K562 (cell line): Measurements from ENCODE around the gene CCR5AS.

Source experiments
- DPF2 ChIP-seq: fragments of 450-650 bp; IDR thresholded peaks from 2 replicates; pipeline ENCODE4 v1.6.1; 2016
- ZBTB11 ChIP-seq, 3 experiments: fragments of 200-800 bp in 1 of 3; fragments of 250-450 bp in 1 of 3; fragments of 450-650 bp in 1 of 3; sonication (Bioruptor Pico) in 1 of 3; sonication (Bioruptor generic) in 1 of 3; formaldehyde crosslinking in 1 of 3; IDR thresholded peaks; 2 replicates each; pipeline versions ENCODE4 v1.6.1 to v1.8.0; 2016 to 2022; ENCODE audit warnings: mild to moderate bottlenecking in 2 of 3, missing genetic modification characterization in 2 of 3, missing compliant biosample characterization in 1 of 3, moderate library complexity in 1 of 3
- ZNF134 ChIP-seq: fragments of 250-450 bp; sonication (Bioruptor Pico); conservative IDR thresholded peaks from 2 replicates; pipeline ENCODE4 v1.4.0; 2020
- ZNF444 ChIP-seq: fragments of 250-450 bp; sonication (Bioruptor Pico); IDR thresholded peaks from 2 replicates; pipeline ENCODE4 v1.4.0; 2020; ENCODE audit warnings: mild to moderate bottlenecking, moderate library complexity
- ZNF57 ChIP-seq: fragments of 450-650 bp; formaldehyde crosslinking; IDR thresholded peaks from 2 replicates; pipeline ENCODE4 v1.4.0; 2020; ENCODE audit warnings: mild to moderate bottlenecking, moderate library complexity
- TF ChIP-seq, protein P1 (sequence below): fragments of 200-800 bp; sonication (Bioruptor generic); IDR thresholded peaks from 2 replicates; pipeline ENCODE4 v1.6.1; 2017; ENCODE audit warnings: missing genetic modification characterization, missing compliant biosample characterization

The CCR5AS gene

DNA sequence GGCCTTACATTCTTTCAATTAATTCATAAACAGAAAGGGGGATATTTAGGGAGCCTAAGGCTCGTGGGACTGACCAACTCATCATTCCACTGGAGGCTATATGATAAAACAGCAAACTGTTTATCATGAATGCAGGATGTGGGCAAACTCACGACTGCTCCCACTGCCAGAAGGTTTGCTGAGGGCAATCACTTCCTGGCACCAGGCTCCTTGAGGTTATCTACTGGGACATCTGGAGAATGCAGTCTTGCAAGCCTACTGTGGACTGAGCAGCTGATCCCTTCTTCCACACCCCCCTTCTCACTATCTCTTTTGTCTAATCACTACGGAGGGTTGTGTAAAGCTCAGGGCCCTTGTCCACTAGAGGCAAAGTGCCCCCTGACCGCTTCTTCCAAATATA lies 26.3 kb upstream of the CCR5AS start (continued):
- TF ChIP-seq, protein P1, sequence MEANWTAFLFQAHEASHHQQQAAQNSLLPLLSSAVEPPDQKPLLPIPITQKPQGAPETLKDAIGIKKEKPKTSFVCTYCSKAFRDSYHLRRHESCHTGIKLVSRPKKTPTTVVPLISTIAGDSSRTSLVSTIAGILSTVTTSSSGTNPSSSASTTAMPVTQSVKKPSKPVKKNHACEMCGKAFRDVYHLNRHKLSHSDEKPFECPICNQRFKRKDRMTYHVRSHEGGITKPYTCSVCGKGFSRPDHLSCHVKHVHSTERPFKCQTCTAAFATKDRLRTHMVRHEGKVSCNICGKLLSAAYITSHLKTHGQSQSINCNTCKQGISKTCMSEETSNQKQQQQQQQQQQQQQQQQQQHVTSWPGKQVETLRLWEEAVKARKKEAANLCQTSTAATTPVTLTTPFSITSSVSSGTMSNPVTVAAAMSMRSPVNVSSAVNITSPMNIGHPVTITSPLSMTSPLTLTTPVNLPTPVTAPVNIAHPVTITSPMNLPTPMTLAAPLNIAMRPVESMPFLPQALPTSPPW (CRISPR knock-in tag) = peak; percentile 77; the same call in 1 of the 2 replicates
- TF ChIP-seq DPF2 (peak; percentile 45; the same call in 1 of the 2 replicates), ZBTB11 (CRISPR knock-in tag; IDR thresholded peaks at IDR 0.05) (peak in 1 of 3 experiments; percentile 53; a peak in 1 of 6 replicates), ZNF134 (CRISPR knock-in tag) (peak; percentile 70), ZNF444 (peak; percentile 70), ZNF57 (CRISPR knock-in tag) (peak; percentile 45; the same call in 1 of the 2 replicates)
